ENCODE measurements around the gene GAA.
"Not testable (repeated sequence)": the region's sequence is repeated elsewhere in the genome, so short reads cannot be mapped to it uniquely, and the experiment has no call there.

The GAA gene

GRCh38 chr17:80087346-80088265, 13.8 kb upstream of the GAA start:
- TF ChIP-seq CTCF (IDR thresholded peaks at IDR 0.05; ENCODE audit: low read depth, low read length): no peak
- H3K4me1 ChIP-seq: peaks cover 3% of the 10 kb centered on the region; the same call in 1 of the 2 replicates
- no peaks in the 10 kb centered on the region for H3K27me3 ChIP-seq

GRCh38 chr17:80089762-80090161, 11.6 kb upstream of the GAA start:
- DNase-seq: no peak
- H3K4me3 ChIP-seq (ENCODE audit: low read depth, low read length): no peak overlapping the region
- TF ChIP-seq CTCF (IDR thresholded peaks at IDR 0.05; ENCODE audit: low read depth, low read length): no peak
- H3K9me3 ChIP-seq: no peaks in the 10 kb centered on the region
- no peaks in the 10 kb centered on the region for H3K4me1 ChIP-seq
- no peaks in the 10 kb centered on the region for H3K36me3 ChIP-seq
- no peaks in the 10 kb centered on the region for H3K27me3 ChIP-seq

More at GRCh38 chr17:80087346-80088265, 13.8 kb upstream of the GAA start:
- Histone ChIP-seq H3K4me3 (ENCODE audit: low read depth, low read length) (no peak overlapping the region), H3K9me3 (no peaks in the 10 kb centered on the region), H3K36me3 (no peaks in the 10 kb centered on the region)
- DNase-seq: no peak

GRCh38 chr17:80090164-80090563, 11.2 kb upstream of the GAA start:
- not testable (repeated sequence) for H3K36me3 ChIP-seq; H3K27me3 ChIP-seq; DNase-seq; H3K9me3 ChIP-seq; H3K4me3 ChIP-seq (ENCODE audit: low read depth, low read length); H3K4me1 ChIP-seq

- H3K4me3 ChIP-seq (ENCODE audit: low read depth, low read length): no peak overlapping the region
- H3K27me3 ChIP-seq: no peaks in the 10 kb centered on the region
- H3K4me1 ChIP-seq: no peaks in the 10 kb centered on the region
- DNase-seq: no peak
- no peaks in the 10 kb centered on the region for H3K9me3 ChIP-seq
- no peaks in the 10 kb centered on the region for H3K36me3 ChIP-seq
- TF ChIP-seq CTCF (IDR thresholded peaks at IDR 0.05; ENCODE audit: low read depth, low read length): no peak
These were observed 10.0 kb upstream of the GAA start for GRCh38 chr17:80091376-80091775.

- DNase-seq: no peak
- Histone ChIP-seq H3K9me3 (no peaks in the 10 kb centered on the region), H3K4me1 (no peaks in the 10 kb centered on the region), H3K4me3 (ENCODE audit: low read depth, low read length) (no peak overlapping the region), H3K36me3 (no peaks in the 10 kb centered on the region), H3K27me3 (no peaks in the 10 kb centered on the region)
- no peak for TF ChIP-seq CTCF (IDR thresholded peaks at IDR 0.05; ENCODE audit: low read depth, low read length)
These were observed 8.4 kb upstream of the GAA start for GRCh38 chr17:80092959-80093358.

GRCh38 chr17:80095038-80095843, 6.1 kb upstream of the GAA start:
- TF ChIP-seq CTCF (IDR thresholded peaks at IDR 0.05; ENCODE audit: low read depth, low read length): no peak
- Histone ChIP-seq H3K4me3 (ENCODE audit: low read depth, low read length) (no peak overlapping the region), H3K27me3 (no peaks in the 10 kb centered on the region), H3K4me1 (no peaks in the 10 kb centered on the region), H3K9me3 (no peaks in the 10 kb centered on the region), H3K36me3 (no peaks in the 10 kb centered on the region)
- DNase-seq: no peak

All from BE2C (cell line).